A673 (cell line): ENCODE results near the gene ANXA5. TPM values are rescaled to one million over a fixed set of nuclear protein-coding genes. Genes with fewer than 3 reads are reported as not detected.

Source experiments
- BruUV-seq: library from RNA; stranded (reverse); fragments of 400-500 nt; replicated peaks from 2 replicates; lab custom pipeline; 2021; lab: Mats Ljungman, UMichigan
- CTCF ChIA-PET: fragments of 300-600 bp; sonication (Branson Sonifier 250); formaldehyde crosslinking; loops from one replicate; lab custom pipeline; 2022; ENCODE audit warnings: antibody characterized with exemption; lab: Charles Lee
- POLR2A ChIA-PET: fragments of 300-600 bp; sonication (Branson Sonifier 250); formaldehyde crosslinking; loops from one replicate; lab custom pipeline; 2022; ENCODE audit warnings: antibody characterized with exemption; ENCODE audit not compliant: low non-redundant PET; lab: Charles Lee
- DNase-seq: peaks from one replicate; pipeline ENCODE4 v3.0.0-alpha.2; 2015; ENCODE audit warnings: low spot score
- H3K27ac ChIP-seq: fragments of 200-600 bp; sonication (generic); 2 replicates; pipeline ENCODE4 v1.5.1; 2016; ENCODE audit warnings: mixed run types, low read depth, mild to moderate bottlenecking, mixed read lengths, antibody characterized with exemption, low read length; ENCODE audit not compliant: poor library complexity, severe bottlenecking
- H3K27me3 ChIP-seq: fragments of 200-600 bp; sonication (generic); replicated peaks from 2 replicates; pipeline ENCODE4 v1.6.1; 2017; ENCODE audit warnings: mixed run types, low read depth, mild to moderate bottlenecking, mixed read lengths, antibody characterized with exemption, low read length; ENCODE audit not compliant: insufficient read depth, poor library complexity
- H3K36me3 ChIP-seq: fragments of 200-600 bp; sonication (generic); 2 replicates; pipeline ENCODE4 v1.6.1; 2016; ENCODE audit warnings: mixed run types, mild to moderate bottlenecking, mixed read lengths, antibody characterized with exemption, low read length; ENCODE audit not compliant: insufficient read depth, poor library complexity, severe bottlenecking
- H3K4me1 ChIP-seq: fragments of 200-600 bp; sonication (generic); 2 replicates; pipeline ENCODE4 v1.6.1; 2017; ENCODE audit warnings: mixed run types, mild to moderate bottlenecking, mixed read lengths, antibody characterized with exemption, low read length; ENCODE audit not compliant: insufficient read depth, poor library complexity, severe bottlenecking
- H3K4me3 ChIP-seq: fragments of 200-600 bp; sonication (generic); 2 replicates; pipeline ENCODE4 v1.5.1; 2016; ENCODE audit warnings: low read depth, mixed run types, mild to moderate bottlenecking, mixed read lengths, low read length; ENCODE audit not compliant: poor library complexity, severe bottlenecking
- H3K9me3 ChIP-seq: fragments of 200-600 bp; sonication (generic); 2 replicates; pipeline ENCODE4 v1.6.1; 2016; ENCODE audit warnings: mixed run types, low read depth, mild to moderate bottlenecking, mixed read lengths, antibody characterized with exemption, low read length; ENCODE audit not compliant: poor library complexity, severe bottlenecking
- CTCF ChIP-seq: fragments of 300-800, 200-600 bp; sonication (generic); conservative IDR thresholded peaks from 2 replicates; pipeline ENCODE4 v1.5.1; 2017; ENCODE audit warnings: low read depth, mild to moderate bottlenecking, antibody characterized with exemption, low read length, moderate library complexity, mixed read lengths
- EZH2 ChIP-seq: fragments of 200-600 bp; sonication (generic); IDR thresholded peaks from 2 replicates; pipeline ENCODE4 v1.6.1; 2017; ENCODE audit warnings: borderline replicate concordance, low read depth, mild to moderate bottlenecking, mixed read lengths, antibody characterized with exemption, low read length; ENCODE audit not compliant: poor library complexity, severe bottlenecking
- intact Hi-C: fragments of 100-400 bp; cut with micrococcal nuclease; formaldehyde crosslinking; loops from one replicate; pipeline ENCODE4 v1.10.0; 2022; ENCODE audit not compliant: unreplicated experiment
- total RNA-seq: library from RNA; stranded (reverse); gene quantifications from 2 replicates; pipeline ENCODE4 v1.2.3, GENCODE V29; 2021

Gene ANXA5
- total RNA-seq, 1 experiment from 2014 or later: 389 TPM

- H3K9me3 ChIP-seq: no peaks in the 10 kb centered on the region
- TF ChIP-seq EZH2 (no peak), CTCF (no peak)
- ChIA-PET POLR2A (no interaction called here), CTCF (no interaction called here)
- H3K4me3 ChIP-seq: no peak overlapping the region
- intact Hi-C loops: no loop called here
- no peak for DNase-seq
- no peaks in the 10 kb centered on the region for H3K27me3 ChIP-seq
- peaks cover 65% of the 10 kb centered on the region for H3K36me3 ChIP-seq
- H3K27ac ChIP-seq: peak overlapping the region; percentile 31
- H3K4me1 ChIP-seq: peaks cover 23% of the 10 kb centered on the region
- no TSS peak for BruUV-seq
Measured at GRCh38 chr4:121685257-121685656, 11.5 kb downstream of the ANXA5 start.

- no peaks in the 10 kb centered on the region for H3K27me3 ChIP-seq
- no peak overlapping the region for H3K27ac ChIP-seq
- no peak for DNase-seq
- H3K36me3 ChIP-seq: peaks cover 72% of the 10 kb centered on the region
- ChIA-PET CTCF (no interaction called here), POLR2A (interaction anchor here (1.0 kb wide), 1 partner anchor 12 kb away, joined by 4 read pairs; no protein-coding TSS in a partner anchor)
- no peaks in the 10 kb centered on the region for H3K9me3 ChIP-seq
- intact Hi-C loops: no loop called here
- BruUV-seq: no TSS peak
- peaks cover 16% of the 10 kb centered on the region for H3K4me1 ChIP-seq
- no peak overlapping the region for H3K4me3 ChIP-seq
- TF ChIP-seq EZH2 (no peak), CTCF (no peak)
Measured at GRCh38 chr4:121684561-121684960, 12.2 kb downstream of the ANXA5 start.

- Histone ChIP-seq H3K4me1 (peaks cover 11% of the 10 kb centered on the region), H3K27ac (no peak overlapping the region), H3K4me3 (no peak overlapping the region), H3K27me3 (no peaks in the 10 kb centered on the region), H3K36me3 (peaks cover 72% of the 10 kb centered on the region), H3K9me3 (no peaks in the 10 kb centered on the region)
- POLR2A ChIA-PET: interaction anchor here (1.0 kb wide), 1 partner anchor 12 kb away, joined by 4 read pairs; no protein-coding TSS in a partner anchor
- no peak for DNase-seq
- no TSS peak for BruUV-seq
- no peak for TF ChIP-seq CTCF
- no peak for TF ChIP-seq EZH2
- CTCF ChIA-PET: no interaction called here
- intact Hi-C loops: no loop called here
Measured at GRCh38 chr4:121684016-121684415, 12.8 kb downstream of the ANXA5 start.
